Midbrain (tissue), 1 donor: ENCODE results near the gene MATN4.

Experiments used
- DNase-seq: peaks from one replicate; lab custom pipeline; 2025; lab: John Stamatoyannopoulos, UW

The MATN4 gene

GRCh38 chr20:45313943-45314342 is 5.8 kb upstream of the MATN4 start:
- DNase-seq, result no peak

GRCh38 chr20:45313065-45313695 is 5.1 kb upstream of the MATN4 start:
- DNase-seq, result no peak

DNA sequence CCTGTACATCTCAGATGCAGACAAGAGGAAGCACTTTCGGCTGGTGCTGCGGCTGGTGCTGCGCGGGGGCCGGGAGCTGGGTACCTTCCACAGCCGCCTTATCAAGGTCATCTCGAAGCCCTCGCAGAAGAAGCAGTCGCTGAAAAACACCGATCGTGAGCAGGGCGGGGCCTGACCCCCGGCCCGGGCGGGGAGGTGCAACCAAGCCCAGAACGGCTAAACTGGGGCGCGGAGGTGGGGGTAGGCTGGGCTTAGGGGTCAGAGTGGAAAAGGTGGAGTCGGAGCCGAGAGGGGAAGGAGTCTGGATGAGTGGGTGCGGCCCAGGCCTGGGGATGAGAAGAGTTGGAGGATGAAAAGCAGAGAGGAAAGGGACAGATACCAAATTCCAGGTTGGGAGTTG is 4.1 kb upstream of the MATN4 start:
- DNase-seq, result no peak

DNA sequence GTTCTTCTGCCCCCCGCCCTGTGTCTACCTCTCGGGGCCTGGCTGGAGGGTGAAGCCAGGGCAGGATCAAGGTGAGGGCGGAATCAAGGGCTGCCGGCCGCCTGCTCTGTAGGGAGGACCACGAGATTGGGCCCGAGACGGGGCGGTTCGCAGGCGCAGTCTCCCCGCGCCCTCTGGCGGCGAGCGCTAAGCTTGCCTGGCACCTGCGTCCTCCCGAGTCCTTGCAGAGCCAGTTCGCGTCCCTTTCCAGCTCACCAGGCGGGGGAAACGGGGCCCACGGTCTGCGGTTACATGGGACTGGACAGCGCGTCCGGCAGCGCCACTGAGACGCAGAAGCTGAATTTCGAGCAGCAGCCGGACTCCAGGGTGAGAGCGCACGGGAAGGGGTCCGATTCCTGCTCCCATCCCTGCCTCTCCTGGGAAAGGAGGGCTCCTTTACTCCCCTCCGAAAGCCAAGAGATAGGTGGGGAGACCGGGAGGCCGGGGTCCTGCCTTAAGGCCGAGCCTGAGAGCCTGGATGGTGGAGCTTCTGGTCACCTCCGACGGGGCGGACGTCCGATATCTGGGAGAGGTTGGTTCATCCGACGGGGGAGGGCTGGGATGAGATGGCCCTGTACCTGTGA is 3.6 kb upstream of the MATN4 start:
- peak; percentile 21 for DNase-seq

DNA sequence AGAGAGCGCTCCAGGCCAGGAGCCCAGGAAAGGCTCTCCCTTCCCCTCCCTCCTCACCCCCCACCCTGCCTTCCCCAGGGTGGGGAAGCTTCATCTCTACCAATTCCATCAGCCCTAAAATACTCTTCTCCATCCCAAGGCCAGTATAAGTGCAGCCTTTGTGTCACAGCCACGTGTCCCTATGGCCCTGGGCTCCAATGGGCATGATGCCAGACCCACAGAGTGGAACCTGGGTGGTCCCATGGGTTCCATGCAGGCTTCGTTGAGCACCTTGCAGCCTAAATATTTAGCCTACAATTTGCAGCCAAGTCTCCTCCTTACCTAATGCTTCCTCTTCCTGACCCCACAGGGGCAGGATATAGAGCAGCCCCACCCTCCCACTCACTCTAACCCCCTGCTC is 976 bp upstream of the MATN4 start:
- DNase-seq, result no peak

GRCh38 chr20:45307076-45307640 is 941 bp downstream of the MATN4 start:
- no peak for DNase-seq

DNA sequence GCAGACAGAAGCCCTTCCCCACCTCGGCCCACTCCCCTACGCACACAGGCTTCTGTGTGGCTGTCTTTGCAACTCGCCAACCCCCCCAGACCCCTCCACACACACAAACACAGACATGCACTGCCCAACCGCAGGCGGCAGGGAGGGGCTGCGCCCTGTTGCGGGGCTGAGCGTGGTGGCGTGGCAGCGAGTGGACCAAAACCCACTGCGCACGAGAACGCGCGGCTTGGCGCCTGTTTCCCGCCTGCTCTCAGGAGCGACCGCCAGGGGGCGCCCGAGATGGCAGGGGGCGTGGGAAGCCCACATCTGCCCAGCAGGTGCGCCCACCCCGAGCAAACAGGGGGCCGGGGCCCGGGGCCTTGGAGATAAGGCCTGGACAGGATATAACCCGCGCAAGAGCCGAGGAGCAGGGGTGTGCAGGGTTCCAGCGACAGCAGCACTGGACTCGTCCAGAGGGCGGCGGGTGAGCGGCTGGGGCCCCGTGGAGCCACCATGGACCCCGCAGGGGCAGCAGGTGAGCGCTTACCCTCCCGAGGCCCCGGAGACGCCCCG is 1.6 kb downstream of the MATN4 start, which contains the start of gene RBPJL:
Gene RBPJL (plus strand): TSS at position 410 of the 552 bp plus-strand sequence. CDS start 83 bp downstream, at position 493.
- no peak for DNase-seq

GRCh38 chr20:45305262-45305661 is 2.8 kb downstream of the MATN4 start:
- no peak for DNase-seq

DNA sequence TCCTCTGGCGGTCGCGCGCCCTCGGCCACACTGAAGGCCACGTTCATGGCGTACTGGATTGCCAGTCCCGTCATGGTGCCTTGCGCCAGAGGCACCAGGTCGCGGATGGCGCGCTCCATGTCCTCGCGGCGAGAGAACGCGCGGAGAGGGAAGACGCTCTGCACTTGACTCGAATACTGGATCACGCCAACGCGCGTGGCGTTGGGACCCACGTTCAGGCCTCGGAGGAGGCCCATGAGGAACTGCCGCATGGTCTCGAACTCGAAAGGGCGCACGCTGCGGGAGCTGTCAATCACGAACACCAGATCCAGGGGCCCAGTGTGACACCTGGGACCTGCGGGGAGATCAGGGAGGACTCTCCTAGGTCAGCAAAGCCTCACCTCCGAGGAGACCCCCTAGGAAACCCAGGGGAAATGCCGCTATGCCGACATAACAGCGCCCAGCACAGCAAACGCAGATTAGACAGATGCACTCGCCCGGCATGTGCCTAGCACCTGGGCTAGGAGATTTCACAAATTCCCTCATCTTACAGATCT is 3.6 kb downstream of the MATN4 start:
- DNase-seq, result no peak

DNA sequence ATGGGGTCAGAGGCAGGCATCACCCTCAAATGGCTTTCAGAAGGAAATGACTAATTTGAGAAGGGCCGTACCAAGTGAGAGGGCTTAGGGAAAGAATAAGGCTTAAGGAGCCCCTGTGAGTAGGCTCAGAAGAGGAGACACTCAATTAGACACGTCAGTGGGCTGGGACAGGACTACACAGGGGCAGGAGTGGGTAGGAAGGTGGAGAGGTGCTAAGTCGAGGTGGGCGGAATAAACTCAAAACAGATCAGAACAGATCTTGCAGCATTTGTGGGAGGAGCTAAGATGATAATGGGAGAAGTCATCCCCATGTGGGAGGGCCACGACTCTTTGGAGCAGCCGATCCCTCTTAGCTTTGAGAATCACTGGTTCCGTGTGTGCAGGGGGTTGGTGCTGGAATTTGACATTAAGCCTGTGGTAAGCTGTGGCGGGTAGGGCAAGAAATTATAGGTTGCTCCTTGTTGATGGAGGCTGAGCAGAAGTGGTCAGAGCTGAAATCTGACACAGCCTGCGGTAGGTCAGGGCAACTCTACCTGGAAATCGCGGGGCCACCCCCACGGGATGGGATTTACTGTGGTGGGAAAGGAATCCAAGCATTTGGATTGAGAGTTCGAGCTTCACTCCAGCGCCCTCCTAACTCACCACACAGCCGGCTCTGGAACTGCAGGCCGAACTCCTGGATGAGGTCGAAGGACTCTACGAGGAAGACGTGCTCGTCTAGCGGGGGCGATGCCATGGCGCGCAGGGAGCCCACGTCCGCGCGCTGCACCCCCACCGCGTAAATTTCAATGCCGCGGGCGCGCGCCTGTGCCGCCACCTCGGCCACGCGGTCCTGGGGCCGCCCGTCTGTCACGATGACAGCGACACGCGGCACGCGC is 4.3 kb downstream of the MATN4 start:
- no peak for DNase-seq

GRCh38 chr20:45301824-45302271 is 6.3 kb downstream of the MATN4 start:
- DNase-seq, result no peak

DNA sequence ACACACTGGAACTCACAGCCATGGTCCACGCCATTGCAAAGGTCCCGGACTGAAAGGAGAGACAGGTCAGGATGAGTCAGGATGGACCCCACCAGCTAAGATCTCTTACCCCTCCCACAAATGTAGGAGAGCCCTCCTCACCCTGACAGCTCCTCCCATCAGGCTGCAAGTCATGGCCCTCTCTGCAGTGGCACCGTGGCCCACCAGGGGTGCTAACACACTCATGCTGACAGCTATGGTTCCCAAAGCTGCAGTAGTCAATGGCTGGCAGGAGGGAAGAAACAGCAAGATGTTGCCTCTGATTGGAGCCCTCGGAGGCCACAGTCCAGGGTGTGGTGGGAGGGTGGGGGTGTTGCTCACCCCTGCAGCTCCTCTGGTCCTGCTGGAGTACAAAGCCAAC is 7.1 kb downstream of the MATN4 start:
- no peak for DNase-seq

DNA sequence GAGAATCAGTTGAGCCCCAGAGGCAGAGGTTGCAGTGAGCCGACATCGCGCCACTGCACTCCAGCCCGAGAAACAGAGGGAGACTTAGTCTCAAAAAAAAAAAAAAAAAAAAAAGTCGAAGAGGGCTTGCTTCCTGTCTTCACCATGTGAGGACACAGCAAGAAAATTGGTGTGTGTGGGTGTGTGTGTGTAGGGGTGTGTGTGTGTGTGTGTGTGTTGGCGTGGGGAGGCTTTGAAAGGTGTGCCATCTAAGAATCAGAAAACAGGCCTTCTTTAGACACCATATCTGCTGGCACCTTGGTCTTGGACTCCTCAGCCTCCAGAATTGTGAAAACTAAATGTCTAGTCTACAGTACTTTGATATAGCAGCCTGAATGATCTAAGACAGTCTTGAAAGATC is 8.3 kb downstream of the MATN4 start:
- no peak for DNase-seq

DNA sequence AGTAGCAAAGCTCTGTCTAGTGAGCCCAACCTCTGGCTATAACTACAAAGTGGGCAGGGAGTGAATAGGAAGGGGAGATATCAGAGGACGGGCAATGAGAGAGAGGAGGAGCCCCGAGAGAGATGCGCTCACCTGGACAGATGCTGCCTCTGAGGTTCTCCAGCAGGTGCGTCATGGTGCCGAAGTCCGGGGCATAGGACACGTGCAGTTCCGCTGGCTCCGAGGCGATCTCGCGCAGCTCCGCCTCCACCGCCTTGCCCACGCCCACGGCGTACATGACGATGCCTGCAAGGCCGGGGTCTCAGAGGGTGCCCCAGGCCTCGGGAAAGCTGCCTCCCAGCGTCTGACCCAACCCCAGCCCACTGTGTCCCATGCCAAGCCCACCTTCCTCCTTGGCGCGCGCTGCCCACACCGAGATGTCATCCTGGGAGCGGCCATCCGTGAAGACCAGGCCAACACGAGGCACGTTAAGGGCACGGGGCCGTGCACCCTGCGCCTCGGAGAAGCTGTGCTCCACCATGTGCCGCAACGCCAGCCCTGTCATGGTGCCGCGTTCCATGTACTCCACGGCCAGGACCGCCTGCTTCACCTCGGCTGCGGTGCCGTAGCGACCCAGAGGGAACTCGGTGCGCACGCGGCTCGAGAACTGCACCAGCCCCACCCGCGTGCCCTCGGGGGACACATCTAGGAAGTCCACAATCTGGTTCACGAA is 10.2 kb downstream of the MATN4 start:
- DNase-seq, result no peak

- DNase-seq, result no peak
Measured at GRCh38 chr20:45294659-45295058, 13.4 kb downstream of the MATN4 start.

GRCh38 chr20:45294003-45294368 is 14.1 kb downstream of the MATN4 start:
- DNase-seq, result no peak

- peak; percentile 66 for DNase-seq
Measured at GRCh38 chr20:45293041-45294002, 14.8 kb downstream of the MATN4 start.

- no peak for DNase-seq
Measured at GRCh38 chr20:45292343-45292742, 15.8 kb downstream of the MATN4 start.

- DNase-seq, result no peak
Measured at GRCh38 chr20:45291526-45291925, 16.6 kb downstream of the MATN4 start.
